ENCODE measurements around the gene FCRL4. TPM values are rescaled to one million over a fixed set of nuclear protein-coding genes. Genes with fewer than 3 reads are reported as not detected.

FCRL4 gene
- total and polyA plus RNA-seq, 2 of the 4 experiments (the other 2 are of a cell fraction): not detected

GRCh38 chr1:157641177-157641576 is 43.3 kb upstream of the FCRL4 start:
- intact Hi-C loops (cut with micrococcal nuclease): no loop called here
- H2BK15ac ChIP-seq (ENCODE audit: low read depth, low read length): no peak overlapping the region
- no peak overlapping the region for H3K27ac ChIP-seq (ENCODE audit: insufficient read depth, low read length)
- H3K56ac ChIP-seq (ENCODE audit: extremely low read depth, insufficient read depth, low read length): no peak overlapping the region
- no peak overlapping the region for H4K8ac ChIP-seq (ENCODE audit: low read depth in 2 of 2, low read length in 2 of 2)
- H2BK5ac ChIP-seq (ENCODE audit: low read depth, low read length, poor library complexity, severe bottlenecking): no peak overlapping the region
- H4K91ac ChIP-seq (ENCODE audit: insufficient read depth, low read depth, low read length): no peak overlapping the region
- H3K9me1 ChIP-seq (ENCODE audit: insufficient read depth, low read length): no peaks in the 10 kb centered on the region
- TF ChIP-seq BHLHE40 (IDR thresholded peaks at IDR 0.05; ENCODE audit: low read depth, low read length) (no peak), USF2 (IDR thresholded peaks at IDR 0.05; ENCODE audit: low read depth, low read length) (no peak), POLR2A (IDR thresholded peaks at IDR 0.05; ENCODE audit: low read depth, low read length) (no peak), NFE2L2 (IDR thresholded peaks at IDR 0.05; ENCODE audit: low read depth, low read length) (no peak), RFX5 (IDR thresholded peaks at IDR 0.05; ENCODE audit: low read depth, low read length) (no peak), FOS (IDR thresholded peaks at IDR 0.05; ENCODE audit: low read depth, low read length) (no peak), RAD21 (IDR thresholded peaks at IDR 0.05; ENCODE audit: low read length) (no peak), CEBPB (IDR thresholded peaks at IDR 0.05; ENCODE audit: low read depth, low read length) (no peak), CHD1 (IDR thresholded peaks at IDR 0.05; ENCODE audit: low read depth, low read length) (no peak), CTCF (conservative IDR thresholded peaks at IDR 0.05; ENCODE audit: low read depth, low read length) (no peak), RCOR1 (IDR thresholded peaks at IDR 0.05; ENCODE audit: insufficient replicate concordance, low read length) (no peak), MAFK (IDR thresholded peaks at IDR 0.05; ENCODE audit: low read depth, low read length) (no peak), SMC3 (IDR thresholded peaks at IDR 0.05; ENCODE audit: low read depth, low read length) (no peak), MXI1 (IDR thresholded peaks at IDR 0.05; ENCODE audit: borderline replicate concordance, low read depth, low read length) (no peak), ELK1 (IDR thresholded peaks at IDR 0.05; ENCODE audit: borderline replicate concordance, low read depth, low read length) (no peak), MAZ (IDR thresholded peaks at IDR 0.05; ENCODE audit: borderline replicate concordance, low read depth, low read length) (no peak)
- H4K5ac ChIP-seq (ENCODE audit: low read depth, low read length): no peak overlapping the region
- H2AK5ac ChIP-seq (ENCODE audit: low read depth, low read length): no peak overlapping the region
- ChIA-PET CTCF (no interaction called here), POLR2A (ENCODE audit: unreplicated experiment) (no interaction called here)
- DNase-seq (no peak), ATAC-seq (ENCODE audit: low read depth) (no peak)
- H3K36me3 ChIP-seq (ENCODE audit: control insufficient read depth, insufficient read depth, low read length): no peaks in the 10 kb centered on the region
- in situ Hi-C loops (cut with MboI; ENCODE audit: low sequenced_read_pairs): no loop called here
- H2BK120ac ChIP-seq (ENCODE audit: low read depth, low read length): no peak overlapping the region
- H3K14ac ChIP-seq (replicated peaks; ENCODE audit: low read depth, low read length): no peak overlapping the region
- no peak overlapping the region for H3K4me2 ChIP-seq (ENCODE audit: low read depth, low read length)
- no peaks in the 10 kb centered on the region for H3K4me1 ChIP-seq (ENCODE audit: control insufficient read depth, insufficient read depth, low read length)
- no peaks in the 10 kb centered on the region for H3K79me1 ChIP-seq (ENCODE audit: low read depth in 1 of 2, low read length in 2 of 2)
- H3K9me3 ChIP-seq (ENCODE audit: control insufficient read depth, insufficient read depth, low read length): no peaks in the 10 kb centered on the region
- H2BK20ac ChIP-seq (ENCODE audit: low read depth, low read length): no peak overlapping the region
- no peak overlapping the region for H3K23ac ChIP-seq (ENCODE audit: low read depth, low read length)
- 0% methylated on average over 1 of the region's 2 CpGs; no CpG with 5 or more reads in 1 of the 2 experiments for WGBS, 2 experiments (ENCODE audit: extremely low coverage in 2 of 2, insufficient read length in 1 of 2)
- no peak overlapping the region for H3K18ac ChIP-seq (ENCODE audit: low read depth, low read length)
- H3K4ac ChIP-seq (ENCODE audit: low read depth, low read length): no peak overlapping the region
- no TSS peak for BruUV-seq (replicated peaks)
- dilution Hi-C loops (cut with HindIII; ENCODE audit: low sequenced_read_pairs, unreplicated experiment): no loop called here
- H2AFZ ChIP-seq (replicated peaks; ENCODE audit: low read length, poor library complexity): no peak overlapping the region
- H3K27me3 ChIP-seq (ENCODE audit: control insufficient read depth, insufficient read depth, low read length): no peaks in the 10 kb centered on the region
- no peak overlapping the region for H3K9ac ChIP-seq (ENCODE audit: low read depth, low read length)
- H2AK9ac ChIP-seq (replicated peaks; ENCODE audit: low read depth, low read length, poor library complexity): no peak overlapping the region
- H4K20me1 ChIP-seq (ENCODE audit: insufficient read depth, low read length): no peaks in the 10 kb centered on the region
- no peak overlapping the region for H3K4me3 ChIP-seq (ENCODE audit: insufficient read depth, low read depth, low read length)

Data from IMR-90 (cell line).